ENCODE measurements around the gene WRAP73.

Gene WRAP73

GRCh38 chr1:3600354-3600753 is 49.5 kb downstream of the WRAP73 start:
- no peak overlapping the region for H3K4me2 ChIP-seq (ENCODE audit: low read length)

GRCh38 chr1:3599816-3600215 is 50.1 kb downstream of the WRAP73 start:
- Histone ChIP-seq H3K4me2 (ENCODE audit: low read length) (no peak overlapping the region), H3K79me2 (ENCODE audit: low read length) (no peaks in the 10 kb centered on the region), H3K9ac (ENCODE audit: low read length) (no peak overlapping the region), H3K4me3 (ENCODE audit: low read length) (no peak overlapping the region), H3K4me1 (ENCODE audit: low read length) (no peaks in the 10 kb centered on the region), H2AFZ (ENCODE audit: low read depth, low read length) (no peak overlapping the region), H3K27ac (ENCODE audit: low read length) (no peak overlapping the region), H3K9me3 (ENCODE audit: insufficient read depth, low read length) (no peaks in the 10 kb centered on the region), H3K27me3 (ENCODE audit: low read depth, low read length) (no peaks in the 10 kb centered on the region), H3K36me3 (replicated peaks; ENCODE audit: low read depth, low read length) (no peaks in the 10 kb centered on the region), H4K20me1 (ENCODE audit: insufficient read depth, low read length) (no peaks in the 10 kb centered on the region)
- no peak for TF ChIP-seq CTCF (IDR thresholded peaks at IDR 0.05; ENCODE audit: low read depth, low read length)

More at GRCh38 chr1:3600354-3600753, 49.5 kb downstream of the WRAP73 start:
- Histone ChIP-seq H3K4me1 (ENCODE audit: low read length) (no peaks in the 10 kb centered on the region), H3K79me2 (ENCODE audit: low read length) (no peaks in the 10 kb centered on the region), H3K9ac (ENCODE audit: low read length) (no peak overlapping the region), H3K4me3 (ENCODE audit: low read length) (no peak overlapping the region), H4K20me1 (ENCODE audit: insufficient read depth, low read length) (no peaks in the 10 kb centered on the region), H3K27me3 (ENCODE audit: low read depth, low read length) (no peaks in the 10 kb centered on the region), H3K36me3 (replicated peaks; ENCODE audit: low read depth, low read length) (no peaks in the 10 kb centered on the region), H3K9me3 (ENCODE audit: insufficient read depth, low read length) (no peaks in the 10 kb centered on the region), H2AFZ (ENCODE audit: low read depth, low read length) (no peak overlapping the region), H3K27ac (ENCODE audit: low read length) (no peak overlapping the region)
- TF ChIP-seq EZH2phosphoT487 (IDR thresholded peaks at IDR 0.05; ENCODE audit: low read depth), result no peak
- TF ChIP-seq CTCF (IDR thresholded peaks at IDR 0.05; ENCODE audit: low read depth, low read length), result no peak

DNA sequence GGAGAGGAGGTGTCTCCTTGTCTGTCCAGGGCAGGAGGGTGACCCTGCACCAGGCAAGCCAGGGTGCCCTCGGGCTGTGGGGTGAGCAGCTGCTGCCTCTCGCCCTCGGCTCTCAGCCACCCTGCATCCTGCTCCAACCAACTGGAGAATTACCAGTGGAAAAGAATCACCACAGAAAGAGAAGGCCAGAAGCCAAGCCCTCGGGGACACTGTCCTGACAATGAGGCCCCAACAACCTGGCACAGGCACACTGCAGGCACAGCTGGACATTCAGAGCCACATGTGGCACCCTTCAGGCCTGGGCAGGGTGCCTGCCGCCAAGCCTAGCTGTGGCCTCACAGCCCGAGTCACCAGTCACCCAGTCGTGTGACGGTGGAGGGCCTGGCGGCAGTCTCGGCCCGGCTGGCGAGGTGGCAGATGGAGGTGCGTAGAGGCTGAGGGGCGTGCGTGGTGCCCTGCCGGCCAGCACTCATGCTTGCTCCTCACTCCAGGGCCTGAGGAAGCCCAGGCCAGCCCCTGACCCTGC is 50.6 kb downstream of the WRAP73 start:
- Histone ChIP-seq H2AFZ (ENCODE audit: low read depth, low read length) (no peak overlapping the region), H3K4me3 (ENCODE audit: low read length) (no peak overlapping the region), H3K36me3 (replicated peaks; ENCODE audit: low read depth, low read length) (no peaks in the 10 kb centered on the region), H3K4me1 (ENCODE audit: low read length) (no peaks in the 10 kb centered on the region), H4K20me1 (ENCODE audit: insufficient read depth, low read length) (no peaks in the 10 kb centered on the region), H3K27me3 (ENCODE audit: low read depth, low read length) (no peaks in the 10 kb centered on the region), H3K9ac (ENCODE audit: low read length) (no peak overlapping the region), H3K9me3 (ENCODE audit: insufficient read depth, low read length) (no peaks in the 10 kb centered on the region), H3K27ac (ENCODE audit: low read length) (no peak overlapping the region), H3K79me2 (ENCODE audit: low read length) (no peaks in the 10 kb centered on the region), H3K4me2 (ENCODE audit: low read length) (no peak overlapping the region)
- TF ChIP-seq CTCF (IDR thresholded peaks at IDR 0.05; ENCODE audit: low read depth, low read length) (no peak), EZH2phosphoT487 (IDR thresholded peaks at IDR 0.05; ENCODE audit: low read depth) (no peak)

DNA sequence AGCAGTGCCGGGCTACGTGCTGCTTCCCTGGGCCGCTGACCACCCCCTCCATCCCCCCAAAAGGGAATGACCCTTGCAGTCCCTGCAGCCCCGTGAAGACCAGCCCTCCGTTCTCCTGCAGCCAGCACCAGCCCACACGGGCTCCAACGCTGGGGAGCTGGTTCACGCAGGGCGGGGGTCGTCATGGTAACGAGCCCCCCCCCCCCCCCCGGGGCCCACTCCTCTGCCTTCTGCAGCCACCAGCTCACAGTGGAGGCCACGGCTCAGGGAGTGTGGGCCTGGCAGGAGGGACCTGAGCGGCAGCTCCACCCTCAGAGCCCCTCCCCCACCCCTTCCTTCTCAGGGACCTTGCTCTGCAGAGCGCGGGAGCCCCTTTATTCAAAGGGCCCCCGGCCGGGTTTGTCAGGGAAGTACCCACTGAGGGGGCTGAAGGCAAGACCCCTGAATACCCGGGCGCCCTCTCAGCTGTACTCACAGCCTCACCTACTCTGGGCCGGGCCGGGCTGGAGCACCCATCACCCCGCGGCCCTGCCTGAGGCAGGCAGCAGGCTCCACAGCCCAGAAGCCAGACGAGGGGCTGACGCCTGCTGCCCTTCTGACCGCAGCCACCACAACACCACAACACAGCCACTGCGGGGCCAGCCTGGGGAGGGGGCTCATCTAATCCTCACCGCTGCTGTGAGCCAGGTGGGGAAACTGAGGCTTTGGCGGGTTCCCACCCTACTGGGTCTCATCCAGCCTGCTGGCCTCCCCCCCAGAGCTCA is 51.2 kb downstream of the WRAP73 start:
- H3K79me2 ChIP-seq (ENCODE audit: low read length), result no peaks in the 10 kb centered on the region
- H3K9ac ChIP-seq (ENCODE audit: low read length), result no peak overlapping the region
- H4K20me1 ChIP-seq (ENCODE audit: insufficient read depth, low read length), result no peaks in the 10 kb centered on the region
- H3K4me3 ChIP-seq (ENCODE audit: low read length), result no peak overlapping the region
- no peak overlapping the region for H3K27ac ChIP-seq (ENCODE audit: low read length)
- H3K27me3 ChIP-seq (ENCODE audit: low read depth, low read length), result no peaks in the 10 kb centered on the region
- H3K4me2 ChIP-seq (ENCODE audit: low read length), result no peak overlapping the region
- H3K4me1 ChIP-seq (ENCODE audit: low read length), result no peaks in the 10 kb centered on the region
- no peaks in the 10 kb centered on the region for H3K36me3 ChIP-seq (replicated peaks; ENCODE audit: low read depth, low read length)
- TF ChIP-seq CTCF (IDR thresholded peaks at IDR 0.05; ENCODE audit: low read depth, low read length) (no peak), EZH2phosphoT487 (IDR thresholded peaks at IDR 0.05; ENCODE audit: low read depth) (no peak)
- H2AFZ ChIP-seq (ENCODE audit: low read depth, low read length), result no peak overlapping the region
- H3K9me3 ChIP-seq (ENCODE audit: insufficient read depth, low read length), result no peaks in the 10 kb centered on the region

Data from OCI-LY3 (cell line).